Hindlimb muscle (tissue), 1 donor: ENCODE measurements around the gene BRPF1. TPM values are rescaled to one million over a fixed set of nuclear protein-coding genes. Genes with fewer than 3 reads are reported as not detected.

Experiments used
- DNase-seq: peaks from one replicate; pipeline ENCODE4 v3.0.0-alpha.2; 2013
- polyA plus RNA-seq: library from polyadenylated mRNA; unstranded; fragments of 120-200 nt; gene quantifications from one replicate; pipeline ENCODE4 v1.2.1, GENCODE V29; 2013; ENCODE audit not compliant: insufficient read length

BRPF1 gene
- polyA plus RNA-seq, 1 donor, result 13.3 TPM

- DNase-seq, result no peak
These were observed 27.7 kb upstream of the BRPF1 start, which contains the start of gene CPNE9 for GRCh38 chr3:9703736-9704346. CPNE9 (plus strand) TSS chr3:9703833; CDS start chr3:9703997, 164 bp downstream.

GRCh38 chr3:9704347-9705322, 26.9 kb upstream of the BRPF1 start:
- peak; percentile 35 for DNase-seq

GRCh38 chr3:9710174-9710739, 21.3 kb upstream of the BRPF1 start:
- no peak for DNase-seq

GRCh38 chr3:9712415-9712814, 19.1 kb upstream of the BRPF1 start:
- DNase-seq, result no peak

GRCh38 chr3:9713142-9713541, 18.4 kb upstream of the BRPF1 start:
- DNase-seq, result no peak

- no peak for DNase-seq
These were observed 16.4 kb upstream of the BRPF1 start for GRCh38 chr3:9715136-9715535.

GRCh38 chr3:9715764-9716437, 15.6 kb upstream of the BRPF1 start:
- peak; percentile 51 for DNase-seq

- no peak for DNase-seq
These were observed 14.6 kb upstream of the BRPF1 start for GRCh38 chr3:9716801-9717555.

GRCh38 chr3:9717563-9717962, 14.0 kb upstream of the BRPF1 start:
- no peak for DNase-seq

GRCh38 chr3:9718118-9718517, 13.4 kb upstream of the BRPF1 start:
- no peak for DNase-seq

GRCh38 chr3:9721015-9721699, 10.4 kb upstream of the BRPF1 start:
- no peak for DNase-seq

GRCh38 chr3:9721700-9722060, 9.9 kb upstream of the BRPF1 start:
- no peak for DNase-seq

GRCh38 chr3:9725775-9726515, 5.6 kb upstream of the BRPF1 start:
- DNase-seq, result no peak

- DNase-seq, result no peak
These were observed 4.4 kb upstream of the BRPF1 start for GRCh38 chr3:9727041-9727595.

GRCh38 chr3:9727743-9728142, 3.8 kb upstream of the BRPF1 start:
- no peak for DNase-seq

- no peak for DNase-seq
These were observed 2.1 kb upstream of the BRPF1 start for GRCh38 chr3:9729419-9729818.

GRCh38 chr3:9730657-9731205, 804 bp upstream of the BRPF1 start:
- DNase-seq, result no peak

GRCh38 chr3:9732080-9732739, 675 bp downstream of the BRPF1 start:
- DNase-seq, result no peak

- DNase-seq, result no peak
These were observed 1.2 kb downstream of the BRPF1 start for GRCh38 chr3:9732740-9733115.

GRCh38 chr3:9736831-9737230, 5.3 kb downstream of the BRPF1 start:
- no peak for DNase-seq
